ENCODE results near the gene CAPN11.

- TF ChIP-seq, protein P1, sequence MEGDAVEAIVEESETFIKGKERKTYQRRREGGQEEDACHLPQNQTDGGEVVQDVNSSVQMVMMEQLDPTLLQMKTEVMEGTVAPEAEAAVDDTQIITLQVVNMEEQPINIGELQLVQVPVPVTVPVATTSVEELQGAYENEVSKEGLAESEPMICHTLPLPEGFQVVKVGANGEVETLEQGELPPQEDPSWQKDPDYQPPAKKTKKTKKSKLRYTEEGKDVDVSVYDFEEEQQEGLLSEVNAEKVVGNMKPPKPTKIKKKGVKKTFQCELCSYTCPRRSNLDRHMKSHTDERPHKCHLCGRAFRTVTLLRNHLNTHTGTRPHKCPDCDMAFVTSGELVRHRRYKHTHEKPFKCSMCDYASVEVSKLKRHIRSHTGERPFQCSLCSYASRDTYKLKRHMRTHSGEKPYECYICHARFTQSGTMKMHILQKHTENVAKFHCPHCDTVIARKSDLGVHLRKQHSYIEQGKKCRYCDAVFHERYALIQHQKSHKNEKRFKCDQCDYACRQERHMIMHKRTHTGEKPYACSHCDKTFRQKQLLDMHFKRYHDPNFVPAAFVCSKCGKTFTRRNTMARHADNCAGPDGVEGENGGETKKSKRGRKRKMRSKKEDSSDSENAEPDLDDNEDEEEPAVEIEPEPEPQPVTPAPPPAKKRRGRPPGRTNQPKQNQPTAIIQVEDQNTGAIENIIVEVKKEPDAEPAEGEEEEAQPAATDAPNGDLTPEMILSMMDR (conservative IDR thresholded peaks at IDR 0.05; ENCODE audit: low read depth, low read length): no peak
- TF ChIP-seq POLR2A (IDR thresholded peaks at IDR 0.05; ENCODE audit: low read depth, low read length) (no peak), RAD21 (IDR thresholded peaks at IDR 0.05; ENCODE audit: low read length) (no peak), MAZ (IDR thresholded peaks at IDR 0.05; ENCODE audit: borderline replicate concordance, low read depth, low read length) (no peak), SMC3 (IDR thresholded peaks at IDR 0.05; ENCODE audit: low read depth, low read length) (no peak)
Measured at GRCh38 chr6:44202972-44203750, 44.5 kb downstream of the CAPN11 start.
